HG02885 (cell line): ENCODE measurements around the gene FCHO1.

ENCODE experiments used
- ATAC-seq: cut with Tn5 transposase; IDR thresholded peaks from one replicate; pipeline ENCODE4 v1.9.1; 2021; ENCODE audit warnings: mild to moderate bottlenecking; ENCODE audit not compliant: unreplicated experiment, poor library complexity

FCHO1 gene

GRCh38 chr19:17817668-17818363 is 66.5 kb downstream of the FCHO1 start:
- no peak for ATAC-seq

DNA sequence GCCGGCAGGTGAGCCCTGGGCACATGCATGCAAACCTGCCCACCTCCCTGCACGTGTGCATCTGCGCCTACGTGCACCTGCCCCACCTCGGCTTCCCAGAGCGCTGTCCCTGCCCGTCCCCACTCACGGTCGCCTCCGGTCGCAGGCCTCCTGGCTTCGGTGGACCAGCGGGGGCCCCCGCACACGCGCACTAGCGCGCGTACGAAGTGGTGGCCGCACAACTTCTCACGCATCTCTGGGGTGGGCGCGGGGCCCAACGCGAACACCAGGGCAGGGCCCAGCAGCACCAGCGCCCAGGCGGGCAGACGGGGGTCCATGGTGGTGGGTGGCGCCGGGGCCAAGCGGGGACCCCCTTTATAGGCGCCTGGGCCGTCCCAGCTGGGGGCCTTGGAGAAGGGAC is 69.9 kb downstream of the FCHO1 start, which contains the start of gene INSL3:
INSL3 (minus strand) TSS at position 330 of the 400 bp plus-strand sequence; CDS start at position 317, 13 bp downstream.
- ATAC-seq = no peak

DNA sequence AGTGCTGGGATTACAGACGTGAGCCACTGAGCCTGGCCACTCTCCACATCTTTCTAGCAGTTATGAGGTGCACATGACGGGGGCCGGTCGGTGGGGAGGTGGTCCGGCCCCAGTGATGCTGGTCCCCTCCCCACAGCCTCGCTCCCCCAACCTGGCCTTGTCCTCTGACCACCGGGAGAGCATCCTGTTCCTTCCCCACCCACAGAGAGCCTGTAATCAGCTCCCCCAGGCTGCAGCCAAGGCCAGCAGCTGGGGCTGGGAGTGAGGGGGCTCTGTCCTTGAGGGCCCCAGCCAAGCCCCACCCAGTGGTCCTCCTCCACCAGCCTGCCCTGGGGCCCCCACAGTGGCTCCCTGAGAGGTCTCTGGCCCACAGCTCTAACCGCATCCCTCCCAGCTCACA is 73.1 kb downstream of the FCHO1 start:
- no peak for ATAC-seq

GRCh38 chr19:17826508-17827056 is 75.3 kb downstream of the FCHO1 start:
- no peak for ATAC-seq

DNA sequence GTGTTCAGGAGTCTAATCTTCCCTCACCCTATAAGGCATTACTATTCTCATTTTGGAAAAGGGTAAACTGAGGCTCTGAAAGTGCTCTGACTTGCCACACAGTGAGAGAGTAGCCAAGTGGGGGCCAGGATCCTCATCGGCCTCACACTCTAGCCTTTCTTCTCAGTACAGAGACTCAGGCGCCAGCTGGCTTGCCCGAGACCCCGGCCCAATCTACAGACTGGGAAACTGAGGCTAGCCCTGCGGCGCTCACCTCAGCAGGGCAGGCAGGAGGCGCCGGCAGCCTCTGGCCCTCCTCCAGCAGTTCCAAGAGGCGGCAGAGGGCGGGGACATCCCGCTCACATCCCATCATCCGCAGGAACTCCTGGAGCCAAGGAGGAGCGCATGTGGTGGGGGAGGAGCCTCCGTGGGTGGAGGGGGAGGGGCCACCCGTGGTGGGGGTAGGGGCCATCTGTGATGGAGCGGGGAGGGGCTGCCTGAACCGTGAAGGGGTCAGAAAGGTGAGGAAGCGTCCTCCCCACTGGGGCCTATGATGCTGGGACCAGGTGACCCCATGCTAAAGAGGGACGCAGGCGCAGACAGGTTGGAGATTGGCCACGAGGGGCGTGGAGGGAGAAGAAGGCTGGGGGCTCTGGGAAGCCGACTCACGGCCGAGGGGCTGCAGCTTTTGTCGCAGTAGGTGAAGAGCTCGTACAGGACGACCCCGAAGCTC is 78.7 kb downstream of the FCHO1 start:
- ATAC-seq = no peak

- ATAC-seq = no peak
Measured at GRCh38 chr19:17830567-17831418, 79.5 kb downstream of the FCHO1 start.

GRCh38 chr19:17831419-17831888 is 80.2 kb downstream of the FCHO1 start:
- no peak for ATAC-seq

GRCh38 chr19:17832443-17833208 is 81.3 kb downstream of the FCHO1 start:
- ATAC-seq = no peak

GRCh38 chr19:17834350-17835181 is 83.3 kb downstream of the FCHO1 start:
- no peak for ATAC-seq

GRCh38 chr19:17835182-17836006 is 84.1 kb downstream of the FCHO1 start:
- ATAC-seq = no peak

DNA sequence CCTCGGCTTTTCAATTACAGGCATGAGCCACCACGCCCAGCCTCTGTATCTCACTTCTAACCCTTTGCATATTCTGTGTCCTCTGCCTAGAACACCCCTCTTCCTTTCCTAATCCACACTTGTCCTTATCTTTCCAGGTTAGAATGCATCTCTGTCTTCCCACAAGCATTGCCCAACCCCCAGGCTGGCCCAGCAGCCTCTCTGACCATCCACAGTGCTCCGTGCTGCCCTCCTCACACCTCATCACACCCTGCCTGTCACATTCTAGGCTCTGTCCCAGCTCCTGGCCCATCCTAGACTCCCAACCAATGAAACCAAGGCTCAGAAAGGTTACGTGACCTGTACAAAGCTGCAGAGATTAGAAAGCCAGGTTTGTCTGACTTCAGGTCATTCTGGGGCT is 85.3 kb downstream of the FCHO1 start:
- no peak for ATAC-seq

DNA sequence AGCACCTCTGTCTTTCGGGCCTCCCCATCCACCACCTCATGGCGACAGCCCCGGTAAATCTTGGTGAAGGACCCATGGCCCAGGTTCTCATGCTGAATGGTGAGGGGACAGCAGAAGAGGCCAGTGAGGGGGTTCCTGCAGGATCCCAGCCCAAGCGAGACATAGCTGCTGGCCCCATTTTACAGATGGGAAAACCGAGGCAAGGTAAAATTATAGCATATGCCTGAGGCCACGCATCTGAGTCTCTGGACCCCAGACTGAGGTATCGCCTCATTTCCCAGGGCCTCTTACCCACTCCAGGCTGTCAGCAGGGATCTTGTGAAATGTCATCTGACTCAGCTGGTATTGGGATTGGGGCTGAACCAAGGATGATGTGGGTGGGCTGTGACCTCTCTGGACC is 86.7 kb downstream of the FCHO1 start:
- ATAC-seq = no peak
